NCI-H146 treated with DMSO at 0.1 percent for 48 hours (cell line): Measurements from ENCODE around the gene GCNT4.

Experiments used
- DNase-seq: peaks from one replicate; lab custom pipeline; 2025; ENCODE audit not compliant: unreplicated experiment; lab: John Stamatoyannopoulos, UW

The GCNT4 gene

DNA sequence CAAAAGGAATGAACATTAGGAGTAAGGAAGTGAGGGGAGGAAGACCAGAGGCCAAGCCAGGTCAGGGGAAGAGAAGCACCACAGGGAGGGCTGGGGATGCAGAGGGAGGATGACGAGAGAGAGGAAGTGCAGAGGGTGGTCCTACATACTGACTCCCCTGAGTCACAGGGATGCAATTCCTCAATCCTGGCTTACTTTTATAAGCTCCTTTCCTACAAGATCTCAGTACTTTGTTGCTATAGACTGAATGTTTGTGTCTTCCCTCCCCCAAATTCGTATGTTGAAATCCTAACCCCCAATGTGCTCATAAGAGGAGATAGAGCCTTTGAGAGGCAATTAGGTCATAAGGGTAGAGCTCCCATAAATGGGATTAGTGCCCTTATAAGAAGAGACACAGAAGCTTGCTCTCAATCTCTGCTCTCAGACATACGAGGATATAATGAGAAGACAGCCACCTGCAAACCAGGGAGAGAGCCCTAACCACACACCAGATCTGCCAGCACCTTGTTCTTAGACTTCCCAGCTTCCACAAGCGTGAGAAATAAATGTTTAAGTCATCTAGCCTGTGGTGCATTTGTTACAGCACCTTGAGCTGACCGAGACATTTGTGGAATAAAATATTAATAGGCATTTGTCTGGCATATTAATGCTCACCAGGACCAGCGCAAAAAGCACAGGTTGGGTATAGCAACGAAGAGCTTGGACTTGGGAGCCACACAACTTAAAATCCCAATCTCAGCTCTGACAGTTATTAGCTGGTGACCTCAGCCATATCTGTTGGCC is 33.4 kb downstream of the GCNT4 start:
- no peak for DNase-seq

DNA sequence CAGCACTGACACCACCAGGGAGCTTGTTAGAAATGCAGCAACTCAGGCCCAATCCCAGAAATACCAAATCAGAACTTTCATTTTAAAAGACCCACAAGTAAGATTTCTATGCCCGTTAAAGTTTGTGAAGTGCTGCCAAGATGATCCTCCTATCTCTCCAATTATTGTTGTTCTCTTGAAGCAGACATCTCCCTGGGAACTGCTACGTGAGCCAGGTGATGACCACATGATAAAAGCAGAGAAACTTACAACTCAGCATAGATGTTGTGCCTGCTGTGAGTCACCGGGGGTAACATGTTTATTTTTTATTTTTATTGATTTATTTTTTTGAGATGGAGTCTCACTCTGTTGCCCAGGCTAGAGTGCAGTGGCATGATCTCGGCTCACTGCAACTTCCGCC is 34.4 kb downstream of the GCNT4 start:
- DNase-seq = no peak

DNA sequence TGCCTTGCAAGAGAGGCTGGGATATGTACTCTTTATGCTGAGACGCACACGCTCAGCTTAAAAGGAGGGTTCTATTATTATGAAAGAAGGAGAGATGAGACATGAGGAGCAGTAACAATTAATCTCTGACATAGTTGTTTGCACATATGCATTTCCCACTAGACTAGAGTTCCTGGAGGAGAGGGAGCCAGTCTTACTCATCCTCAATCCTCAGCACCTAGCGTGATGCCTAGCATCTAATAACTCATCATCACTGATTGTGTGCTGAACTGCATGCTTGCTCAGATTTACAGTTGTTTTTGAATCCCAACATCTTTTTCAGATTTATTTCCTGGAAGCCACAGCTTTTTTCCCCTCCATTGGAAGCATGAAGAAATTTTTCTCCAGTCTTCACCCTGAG is 35.5 kb downstream of the GCNT4 start:
- no peak for DNase-seq

DNA sequence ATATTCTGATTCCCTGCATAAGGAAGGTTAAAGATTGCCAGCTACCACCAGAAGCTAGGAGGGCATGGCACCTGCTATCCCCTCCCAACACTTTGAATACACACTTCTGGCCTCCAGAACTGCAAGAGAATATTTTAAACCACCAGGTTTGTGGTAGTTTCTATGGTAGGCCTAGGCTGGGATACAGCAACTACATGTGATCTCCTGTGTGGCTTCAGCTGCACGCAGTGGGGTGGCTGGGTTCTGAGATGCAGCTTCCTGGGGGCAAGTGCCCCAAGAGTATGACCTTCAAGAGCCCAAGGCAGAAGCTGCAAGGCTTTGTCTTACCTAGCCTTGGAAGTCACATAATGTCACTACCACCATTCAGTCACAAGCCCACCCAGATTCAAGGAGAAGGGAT is 39.6 kb downstream of the GCNT4 start:
- no peak for DNase-seq

DNA sequence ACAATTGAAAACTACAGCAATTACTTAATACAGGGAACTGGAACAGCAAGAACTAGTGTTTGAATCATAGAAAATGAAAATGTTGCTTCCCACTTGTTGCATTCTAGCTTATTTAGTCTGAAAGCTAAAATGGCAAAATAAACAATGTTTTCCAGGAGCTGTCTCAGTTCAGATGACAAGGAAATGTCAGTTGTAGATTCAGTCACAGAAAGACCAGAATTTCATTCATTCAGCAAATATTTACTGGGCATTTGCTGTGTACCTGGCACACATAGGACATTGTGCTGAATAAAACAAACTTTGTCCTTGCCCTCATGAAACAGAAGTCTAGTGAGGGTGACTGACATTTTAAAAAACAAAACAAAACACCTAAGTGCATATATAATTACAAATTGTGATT is 41.5 kb downstream of the GCNT4 start:
- no peak for DNase-seq

DNA sequence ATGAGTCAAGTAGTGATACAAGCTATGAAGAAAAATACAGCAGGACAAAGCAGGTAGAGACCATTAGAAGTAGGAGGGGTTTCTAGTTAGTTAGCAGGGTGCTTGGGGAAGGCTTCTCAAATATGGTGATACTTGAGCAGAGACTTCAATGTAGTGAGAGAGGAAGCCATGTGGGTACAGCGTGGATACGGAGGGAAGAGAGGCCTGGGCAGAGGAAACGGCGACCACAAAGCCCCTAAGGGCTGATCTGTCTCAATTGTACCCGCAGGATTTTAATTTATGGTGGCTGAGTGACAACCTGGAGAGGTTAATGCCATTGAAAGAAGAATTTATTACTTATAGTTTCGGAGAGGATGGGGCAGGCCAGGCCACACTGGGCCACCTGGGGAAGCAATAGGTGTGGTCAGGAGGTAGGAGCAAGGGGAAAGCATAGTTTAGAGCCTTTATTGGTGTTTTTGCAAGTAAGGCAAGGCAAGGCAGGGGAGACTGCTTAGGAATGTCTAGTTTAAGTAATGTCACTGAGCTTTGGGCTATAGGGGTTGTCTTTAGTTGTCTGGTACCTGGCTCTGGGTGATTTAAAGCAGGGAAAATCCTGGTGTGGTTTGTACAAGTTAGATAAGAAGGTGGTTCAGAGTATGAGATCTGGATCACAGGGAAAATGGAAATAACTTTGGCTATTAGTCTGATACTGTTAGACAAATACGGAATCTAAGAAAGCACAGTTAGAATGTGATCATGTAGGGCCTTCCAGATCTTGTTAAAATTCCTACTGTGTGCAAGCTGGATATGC is 42.6 kb downstream of the GCNT4 start:
- DNase-seq = no peak

DNA sequence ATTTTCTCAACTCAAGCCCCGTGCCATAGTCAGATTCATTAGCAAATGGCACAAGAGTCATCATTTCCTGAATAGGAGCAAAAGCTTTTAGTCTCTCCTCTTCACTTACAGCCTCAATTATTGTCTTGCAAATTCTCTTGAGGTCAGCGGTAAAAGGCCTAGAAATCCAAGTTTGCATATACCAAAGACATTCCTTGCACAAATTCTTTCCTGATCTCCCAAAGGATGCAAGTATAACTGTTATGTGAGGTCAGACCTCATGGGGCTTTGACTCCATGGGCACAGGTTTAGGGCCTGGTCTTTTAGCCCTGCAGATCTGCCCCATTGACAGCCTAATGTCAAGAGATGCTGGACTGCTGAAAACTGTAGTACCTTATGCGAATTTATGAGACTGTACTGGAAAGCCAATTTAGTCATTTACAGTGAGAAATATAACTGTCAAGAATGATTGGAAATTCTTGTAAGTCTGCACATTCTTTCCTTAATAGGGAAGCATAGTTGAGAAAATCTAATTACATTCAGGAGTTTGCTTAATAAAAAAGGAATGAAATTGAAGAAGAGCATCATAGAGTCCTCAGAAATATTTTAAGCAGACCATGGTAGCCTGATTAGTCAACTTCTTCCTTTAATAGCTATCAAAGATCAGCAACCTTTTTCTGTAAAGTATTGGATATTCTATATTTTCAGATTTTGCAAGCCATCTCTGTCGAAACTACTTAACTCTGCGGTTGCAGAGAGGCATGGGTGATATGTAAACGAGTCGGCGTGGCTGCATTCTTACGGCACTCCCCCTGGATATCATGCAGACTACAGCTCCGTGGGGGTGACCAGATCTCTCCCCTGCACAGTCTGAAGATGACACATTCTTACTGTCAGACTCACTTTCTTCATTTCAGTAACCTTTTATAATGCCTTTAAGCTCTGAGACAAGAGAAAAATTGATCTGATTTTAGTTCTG is 45.2 kb downstream of the GCNT4 start:
- no peak for DNase-seq

DNA sequence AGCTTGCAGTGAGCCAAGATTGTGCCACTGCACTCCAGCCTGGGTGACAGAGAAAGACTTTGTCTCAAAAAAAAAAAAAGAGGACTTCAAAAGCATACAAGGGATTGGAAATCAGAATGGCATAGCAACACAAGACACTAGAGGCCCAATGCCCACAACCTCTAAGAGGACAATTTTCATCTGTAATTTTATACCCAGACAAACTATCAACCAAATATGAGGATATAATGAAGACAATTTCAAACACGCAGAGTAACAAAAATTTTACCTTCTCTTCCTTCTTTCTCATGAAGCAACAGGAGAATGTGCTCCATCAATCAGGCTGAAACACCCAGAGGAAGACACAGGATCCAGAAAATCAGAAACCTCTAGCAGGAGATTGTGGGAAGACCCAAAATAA is 46.8 kb downstream of the GCNT4 start:
- no peak for DNase-seq
